Heart right ventricle (tissue), 16 donors: ENCODE results near the gene SLFN5. TPM values are rescaled to one million over a fixed set of nuclear protein-coding genes. Genes with fewer than 3 reads are reported as not detected.

Experiments
- ATAC-seq, 8 donors: fragments of 200-7000 bp; cut with Tn5 transposase; one replicate each; pipeline ENCODE4 v1.9.1; 2020; ENCODE audit warnings: mild to moderate bottlenecking in 8 of 8, moderate library complexity in 8 of 8, moderate number of reproducible peaks in 1 of 8
- DNase-seq, 2 donors: peaks; one replicate each; pipeline ENCODE4 v3.0.0-alpha.2; 2020
- H3K27ac ChIP-seq, 10 donors: fragments of 200-600 bp; sonication (generic) in 2 of 10; one replicate each; pipeline versions ENCODE4 v1.5.0 to v1.8.0; 2020 to 2022; ENCODE audit warnings: mild to moderate bottlenecking in 3 of 10
- H3K27me3 ChIP-seq, 7 donors: fragments of 200-600 bp; one replicate each; pipeline ENCODE4 v1.8.0; 2021 to 2022; ENCODE audit warnings: mild to moderate bottlenecking in 2 of 7
- H3K36me3 ChIP-seq, 9 donors: fragments of 200-600 bp; sonication (generic) in 1 of 9; one replicate each; pipeline versions ENCODE4 v1.5.0 to v1.8.0; 2020 to 2022; ENCODE audit warnings: mild to moderate bottlenecking in 2 of 9
- H3K4me1 ChIP-seq, 9 donors: fragments of 200-600 bp; sonication (generic) in 1 of 9; one replicate each; pipeline versions ENCODE4 v1.5.0 to v1.8.0; 2020 to 2022; ENCODE audit warnings: mild to moderate bottlenecking in 4 of 9
- H3K4me3 ChIP-seq, 10 donors: fragments of 200-600 bp; sonication (generic) in 2 of 10; one replicate each; pipeline versions ENCODE4 v1.5.0 to v1.8.0; 2020 to 2022; ENCODE audit warnings: mild to moderate bottlenecking in 7 of 10, moderate library complexity in 2 of 10
- H3K9me3 ChIP-seq, 11 donors: fragments of 200-600 bp in 10 of 11; sonication (generic) in 2 of 11; one replicate each; pipeline versions ENCODE4 v1.5.0 to v1.8.0; 2013 to 2022; ENCODE audit warnings: mild to moderate bottlenecking in 2 of 11, control low read depth in 1 of 11, moderate library complexity in 1 of 11
- WGBS, 2 donors: extraction: QIAGEN DNeasy Blood & Tissue Kit; methylation state at CpG; one replicate each; pipeline ENCODE4 v1.1.7; 2013; ENCODE audit warnings: inconsistent platforms in 1 of 2; 5-methylcytosine and 5-hydroxymethylcytosine counted together
- intact Hi-C, 10 donors: fragments of 100-400 bp; cut with DNase I; formaldehyde crosslinking; loops; one replicate each; pipeline versions ENCODE4 v1.11.1 to v1.14.2; 2022
- polyA plus RNA-seq, 2 donors: library from polyadenylated mRNA; stranded (reverse); fragments of 200-250 nt; gene quantifications; one replicate each; pipeline ENCODE4 v1.2.3, GENCODE V29; 2013
- total RNA-seq, 10 donors: library from RNA; stranded (reverse); fragmentation: NEBNext Ultra II Directional in 3 of 10; extraction: Animal tissue kit (Norgen Biotek cat#: 25700) in 3 of 10; gene quantifications; one replicate each; pipeline versions ENCODE4 v1.2.1 to v1.2.4, GENCODE V29; 2021 to 2023
- TF ChIP-seq, protein P1 (sequence below), 9 donors: fragments of 200-600 bp; sonication (generic) in 2 of 9; IDR thresholded peaks; one replicate each; pipeline versions ENCODE4 v1.5.0 to v1.8.0; 2021 to 2022; ENCODE audit warnings: antibody characterized with exemption in 9 of 9, mild to moderate bottlenecking in 5 of 9, moderate library complexity in 1 of 9
- donor health status: Arrhythmogenic right ventricular cardiomyopathy.
- donor health status: ischemic (EF 13 %, LVEDD 7.1; RV severe dilation, severe dysfunction).
- donor health status: healthy with polysubstance abuse.
- donor health status: DM: no; HTN: yes; CAD: no.
- donor health status: DM: no; HTN: no; CAD: no.
- donor health status: ischemic (EF 25% LVEDD 6.9; RV normal size, moderate dysfunction).
- donor health status: ischemic (EF 25% LVEDD 5.7; RV mildly dilated, moderate dysfunction).
- donor health status: healthy.
- donor health status: DM: yes; HTN: yes; CAD: no.
- donor health status: Ischemic cardiomyopathy.
- donor health status: ischemic (EF 35%, LVEDD 5.7; RV mildly dilated, moderate dysfunction).
- donor health status: nonischemic (EF 11% LVEDD 7.7; RV severe dilation, severe dysfunction).
- donor health status: DM: yes; HTN: yes; CAD: no.
- donor health status: PGD.
- donor health status: ischemic (EF 29% LVEDD 5.4; RV normal size, mild dysfunction).
- donor health status: nonischemic (EF 23%, LVEDD 6.1; RV moderate dilation, normal function).

Gene SLFN5
- total and polyA plus RNA-seq, 12 donors: 2.5 to 29.8 (median 13.8) TPM

DNA sequence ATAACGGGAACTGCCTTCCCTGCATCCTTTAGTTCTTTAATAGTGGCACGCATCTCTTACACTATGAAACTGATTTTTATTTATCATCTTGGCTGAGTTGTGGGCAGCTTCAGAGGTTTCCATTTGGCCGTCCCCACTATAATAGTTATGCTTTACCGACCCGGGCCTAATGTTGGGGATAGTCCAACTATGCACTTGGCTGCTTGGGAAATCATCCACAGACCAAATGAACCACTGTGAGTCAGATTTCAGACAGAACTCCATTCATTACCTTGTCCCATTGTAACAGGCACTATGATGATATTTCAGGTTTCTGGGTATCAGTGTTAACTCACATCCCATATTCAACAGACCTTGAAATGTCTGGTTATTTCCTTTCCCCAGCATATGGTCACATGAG is 6.1 kb upstream of the SLFN5 start:
- peaks cover 0 to 17% (median 6%) of the 10 kb centered on the region in 9 donors for H3K4me1 ChIP-seq
- H3K27ac ChIP-seq: no peak overlapping the region
- intact Hi-C loops: no loop called here
- TF ChIP-seq, protein P1, sequence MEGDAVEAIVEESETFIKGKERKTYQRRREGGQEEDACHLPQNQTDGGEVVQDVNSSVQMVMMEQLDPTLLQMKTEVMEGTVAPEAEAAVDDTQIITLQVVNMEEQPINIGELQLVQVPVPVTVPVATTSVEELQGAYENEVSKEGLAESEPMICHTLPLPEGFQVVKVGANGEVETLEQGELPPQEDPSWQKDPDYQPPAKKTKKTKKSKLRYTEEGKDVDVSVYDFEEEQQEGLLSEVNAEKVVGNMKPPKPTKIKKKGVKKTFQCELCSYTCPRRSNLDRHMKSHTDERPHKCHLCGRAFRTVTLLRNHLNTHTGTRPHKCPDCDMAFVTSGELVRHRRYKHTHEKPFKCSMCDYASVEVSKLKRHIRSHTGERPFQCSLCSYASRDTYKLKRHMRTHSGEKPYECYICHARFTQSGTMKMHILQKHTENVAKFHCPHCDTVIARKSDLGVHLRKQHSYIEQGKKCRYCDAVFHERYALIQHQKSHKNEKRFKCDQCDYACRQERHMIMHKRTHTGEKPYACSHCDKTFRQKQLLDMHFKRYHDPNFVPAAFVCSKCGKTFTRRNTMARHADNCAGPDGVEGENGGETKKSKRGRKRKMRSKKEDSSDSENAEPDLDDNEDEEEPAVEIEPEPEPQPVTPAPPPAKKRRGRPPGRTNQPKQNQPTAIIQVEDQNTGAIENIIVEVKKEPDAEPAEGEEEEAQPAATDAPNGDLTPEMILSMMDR (IDR thresholded peaks at IDR 0.05): no peak
- no peak for ATAC-seq
- H3K36me3 ChIP-seq: no peaks in the 10 kb centered on the region
- H3K27me3 ChIP-seq: peaks cover 0 to 8% (median 0%) of the 10 kb centered on the region in 7 donors
- DNase-seq: no peak
- no peak overlapping the region for H3K4me3 ChIP-seq
- WGBS, 2 donors: 77 to 81% methylated on average over 5 of the region's 5 CpGs
- H3K9me3 ChIP-seq: peaks cover 0 to 5% (median 0%) of the 10 kb centered on the region in 11 donors

DNA sequence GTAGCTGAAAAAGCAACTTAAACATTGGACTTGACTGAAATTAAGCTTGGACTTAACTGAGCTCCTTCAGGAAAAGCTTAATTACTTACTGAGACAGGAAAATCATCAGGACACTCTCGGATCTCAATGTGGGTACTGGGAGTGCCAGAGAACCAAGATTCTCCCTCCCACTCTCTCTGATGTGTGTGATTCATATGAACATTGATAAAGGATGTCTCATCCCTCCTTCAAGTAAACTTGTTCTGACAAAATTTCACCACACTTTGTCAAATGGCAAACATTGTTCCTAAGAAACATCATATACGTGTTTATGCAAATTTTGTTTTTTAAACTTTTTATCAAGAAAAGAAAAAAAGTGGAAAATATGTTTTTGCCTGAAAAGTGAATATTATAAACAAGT is 4.1 kb upstream of the SLFN5 start:
- no peak for DNase-seq
- intact Hi-C loops: no loop called here
- Histone ChIP-seq H3K4me3 (peak overlapping the region in 1 of 10 donors; percentile 95), H3K27ac (no peak overlapping the region), H3K36me3 (no peaks in the 10 kb centered on the region), H3K9me3 (peaks cover 0 to 5% (median 0%) of the 10 kb centered on the region in 11 donors), H3K27me3 (no peaks in the 10 kb centered on the region), H3K4me1 (peaks cover 0 to 27% (median 11%) of the 10 kb centered on the region in 9 donors)
- no peak for ATAC-seq
- TF ChIP-seq, protein P1 (IDR thresholded peaks at IDR 0.05): no peak
- 65 to 70% methylated on average over 2 of the region's 2 CpGs for WGBS, 2 donors

- no peak for ATAC-seq
Observed at GRCh38 chr17:35239823-35240222, 3.0 kb upstream of the SLFN5 start.

DNA sequence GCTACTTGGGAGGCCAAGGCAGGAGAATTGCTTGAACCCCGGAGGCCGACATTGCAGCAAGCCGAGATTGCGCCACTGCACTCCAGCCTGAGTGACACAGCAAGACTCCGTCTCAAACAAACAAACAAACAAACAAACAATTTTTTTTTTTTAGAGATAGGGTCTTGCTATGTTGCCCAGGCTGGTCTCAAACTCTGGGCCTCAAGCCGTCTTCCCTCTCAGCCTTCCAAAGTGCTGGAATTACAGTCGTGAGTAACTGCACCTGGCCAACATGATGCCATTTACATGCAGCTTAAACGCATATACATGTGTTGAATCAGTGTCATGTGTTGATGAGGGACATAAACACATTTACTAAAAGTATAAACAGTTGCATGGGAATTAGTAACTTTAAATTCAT is 2.0 kb upstream of the SLFN5 start:
- H3K36me3 ChIP-seq: peaks cover 0 to 2% (median 0%) of the 10 kb centered on the region in 9 donors
- H3K9me3 ChIP-seq: no peaks in the 10 kb centered on the region
- H3K4me1 ChIP-seq: peaks cover 0 to 47% (median 24%) of the 10 kb centered on the region in 9 donors
- ATAC-seq (no peak), DNase-seq (no peak)
- intact Hi-C loops: loop anchor here in 5 of 10 donors (5.0 to 10.0 kb wide), 6 partner anchors 54 to 291 kb away; partner anchors contain the start of genes NLE1 (in 2 of the 5) and SLFN12 (in 1 of the 5)
- no peaks in the 10 kb centered on the region for H3K27me3 ChIP-seq
- H3K27ac ChIP-seq: peak overlapping the region in 1 of 10 donors; percentile 99
- peak overlapping the region in 1 of 10 donors; percentile 95 for H3K4me3 ChIP-seq
- TF ChIP-seq, protein P1 (IDR thresholded peaks at IDR 0.05): no peak
- 96% methylated on average over 8 of the region's 8 CpGs for WGBS, 2 donors

More at GRCh38 chr17:35239823-35240222, 3.0 kb upstream of the SLFN5 start:
- DNase-seq: no peak
- TF ChIP-seq, protein P1 (IDR thresholded peaks at IDR 0.05): no peak
- Histone ChIP-seq H3K4me1 (peaks cover 0 to 37% (median 14%) of the 10 kb centered on the region in 9 donors), H3K27me3 (no peaks in the 10 kb centered on the region), H3K36me3 (no peaks in the 10 kb centered on the region), H3K9me3 (no peaks in the 10 kb centered on the region), H3K27ac (peak overlapping the region in 1 of 10 donors; percentile 99), H3K4me3 (peak overlapping the region in 1 of 10 donors; percentile 95)
- WGBS, 2 donors: 87 to 89% methylated on average over 4 of the region's 4 CpGs
- intact Hi-C loops: loop anchor here in 5 of 10 donors (5.0 to 10.0 kb wide), 6 partner anchors 55 to 292 kb away; partner anchors contain the start of genes NLE1 (in 2 of the 5) and SLFN12 (in 1 of the 5)
